HK-2 (cell line): ENCODE data around the gene FARS2.

Source experiments
- DNase-seq: peaks from one replicate; pipeline ENCODE4 v3.0.0-alpha.2; 2018; ENCODE audit not compliant: unreplicated experiment

FARS2 gene

GRCh38 chr6:5325173-5325572, 63.9 kb downstream of the FARS2 start:
- no peak for DNase-seq

- no peak for DNase-seq
Observed at GRCh38 chr6:5326022-5326641, 64.8 kb downstream of the FARS2 start.

GRCh38 chr6:5328800-5329199, 67.5 kb downstream of the FARS2 start:
- no peak for DNase-seq

- no peak for DNase-seq
Observed at GRCh38 chr6:5331845-5332442, 70.6 kb downstream of the FARS2 start.

GRCh38 chr6:5333658-5334057, 72.3 kb downstream of the FARS2 start:
- no peak for DNase-seq

- DNase-seq: no peak
Observed at GRCh38 chr6:5334341-5334740, 73.0 kb downstream of the FARS2 start.

GRCh38 chr6:5335020-5335419, 73.7 kb downstream of the FARS2 start:
- no peak for DNase-seq

- DNase-seq: no peak
Observed at GRCh38 chr6:5337573-5337972, 76.3 kb downstream of the FARS2 start.

GRCh38 chr6:5338177-5338960, 77.1 kb downstream of the FARS2 start:
- no peak for DNase-seq

- DNase-seq: no peak
Observed at GRCh38 chr6:5339786-5340185, 78.5 kb downstream of the FARS2 start.

GRCh38 chr6:5341845-5342244, 80.5 kb downstream of the FARS2 start:
- DNase-seq: no peak

GRCh38 chr6:5343998-5344397, 82.7 kb downstream of the FARS2 start:
- no peak for DNase-seq

- no peak for DNase-seq
Observed at GRCh38 chr6:5345324-5345723, 84.0 kb downstream of the FARS2 start.

GRCh38 chr6:5351552-5352210, 90.4 kb downstream of the FARS2 start:
- no peak for DNase-seq

GRCh38 chr6:5353971-5354370, 92.7 kb downstream of the FARS2 start:
- DNase-seq: no peak

- DNase-seq: no peak
Observed at GRCh38 chr6:5357486-5357885, 96.2 kb downstream of the FARS2 start.

GRCh38 chr6:5359417-5359816, 98.1 kb downstream of the FARS2 start:
- DNase-seq: no peak

GRCh38 chr6:5361396-5361795, 100.1 kb downstream of the FARS2 start:
- DNase-seq: no peak

- no peak for DNase-seq
Observed at GRCh38 chr6:5365436-5366195, 104.3 kb downstream of the FARS2 start.

- no peak for DNase-seq
Observed at GRCh38 chr6:5366941-5367340, 105.6 kb downstream of the FARS2 start.

GRCh38 chr6:5367510-5367909, 106.2 kb downstream of the FARS2 start:
- DNase-seq: no peak

- DNase-seq: no peak
Observed at GRCh38 chr6:5373430-5373829, 112.1 kb downstream of the FARS2 start.
